Panc1 (cell line): ENCODE results near the gene ENPP3. TPM values are rescaled to one million over a fixed set of nuclear protein-coding genes. Genes with fewer than 3 reads are reported as not detected.

Experiments
- ATAC-seq: fragments of 200-7000 bp; cut with Tn5 transposase; 2 replicates; pipeline ENCODE4 v1.9.1; 2020; ENCODE audit warnings: mild to moderate bottlenecking, moderate library complexity
- BruUV-seq: library from RNA; stranded (reverse); fragments of 400-500 nt; replicated peaks from 2 replicates; lab custom pipeline; 2021; lab: Mats Ljungman, UMichigan
- CTCF ChIA-PET: fragments of 300-600 bp; sonication (Branson Sonifier 250); formaldehyde crosslinking; loops from one replicate; lab custom pipeline; 2022; ENCODE audit warnings: antibody characterized with exemption; lab: Charles Lee
- POLR2A ChIA-PET: fragments of 300-600 bp; sonication (Branson Sonifier 250); formaldehyde crosslinking; loops from one replicate; lab custom pipeline; 2022; ENCODE audit warnings: antibody characterized with exemption; lab: Charles Lee
- DNase-seq: peaks from one replicate; pipeline ENCODE4 v3.0.0-alpha.2; 2010; ENCODE audit warnings: low read depth, low spot score
- H3K27ac ChIP-seq: 2 replicates; pipeline ENCODE4 v1.5.1; 2011; ENCODE audit warnings: mild to moderate bottlenecking, low read length, inconsistent platforms
- H3K27me3 ChIP-seq: fragments of 200-500 bp; sonication (Bioruptor generic); 2 replicates; pipeline ENCODE4 v1.6.0; 2014; ENCODE audit warnings: low read length, inconsistent platforms; ENCODE audit not compliant: control insufficient read depth, insufficient read depth
- H3K36me3 ChIP-seq: fragments of 200-500 bp; sonication (Bioruptor generic); 2 replicates; pipeline ENCODE4 v1.5.1; 2014; ENCODE audit warnings: inconsistent platforms, mild to moderate bottlenecking, low read length, moderate library complexity; ENCODE audit not compliant: control insufficient read depth, insufficient read depth
- H3K4me1 ChIP-seq: 2 replicates; pipeline ENCODE4 v1.5.1; 2011; ENCODE audit warnings: inconsistent platforms, mild to moderate bottlenecking, low read length, moderate library complexity; ENCODE audit not compliant: control insufficient read depth, insufficient read depth
- H3K4me3 ChIP-seq, 2 experiments: 2 replicates each; pipeline ENCODE4 v1.5.1; 2011 to 2012; ENCODE audit warnings: low read depth in 2 of 2, low read length in 2 of 2, mild to moderate bottlenecking in 2 of 2, inconsistent platforms in 1 of 2, moderate library complexity in 1 of 2
- H3K9me3 ChIP-seq: fragments of 200-500 bp; sonication (Bioruptor generic); 2 replicates; pipeline ENCODE4 v1.5.1; 2014; ENCODE audit warnings: low read depth, mild to moderate bottlenecking, inconsistent platforms, low read length, moderate library complexity; ENCODE audit not compliant: control insufficient read depth, insufficient read depth
- CTCF ChIP-seq: fragments of 450-650 bp; IDR thresholded peaks from 2 replicates; pipeline ENCODE4 v1.5.1; 2017; ENCODE audit warnings: mild to moderate bottlenecking
- POLR2AphosphoS5 ChIP-seq: IDR thresholded peaks from 2 replicates; pipeline ENCODE4 v1.6.1; 2012; ENCODE audit warnings: mild to moderate bottlenecking, low read depth, low read length, moderate library complexity
- SIN3A ChIP-seq: IDR thresholded peaks from 2 replicates; pipeline ENCODE4 v1.6.1; 2012; ENCODE audit warnings: low read depth, mild to moderate bottlenecking, low read length, moderate library complexity, borderline replicate concordance; ENCODE audit not compliant: insufficient read depth
- TCF7L2 ChIP-seq: IDR thresholded peaks from 2 replicates; pipeline ENCODE4 v1.6.1; 2011; ENCODE audit warnings: mild to moderate bottlenecking, low read depth, low read length, inconsistent platforms
- in situ Hi-C: cut with HindIII; loops from 2 replicates; pipeline ENCODE4 v1.10.0; 2016; ENCODE audit warnings: low sequenced_read_pairs, low pct_unique_long_range_greater_than_20kb
- intact Hi-C: fragments of 100-400 bp; cut with micrococcal nuclease; formaldehyde crosslinking; loops from one replicate; pipeline ENCODE4 v1.10.0; 2022; ENCODE audit not compliant: unreplicated experiment
- total RNA-seq: library from RNA; stranded (reverse); gene quantifications from one replicate; pipeline ENCODE4 v1.2.1, GENCODE V29; 2021; ENCODE audit not compliant: unreplicated experiment
- TF ChIP-seq, protein P1 (sequence below), 2 experiments: IDR thresholded peaks; 2 replicates each; pipeline ENCODE4 v1.6.1; 2011 to 2012; ENCODE audit warnings: low read depth in 2 of 2, control low read depth in 1 of 2, low read length in 1 of 2, mild to moderate bottlenecking in 1 of 2, moderate library complexity in 1 of 2; ENCODE audit not compliant: insufficient read depth in 1 of 2

ENPP3 gene
- total RNA-seq, 1 experiment from 2014 or later = not detected

DNA sequence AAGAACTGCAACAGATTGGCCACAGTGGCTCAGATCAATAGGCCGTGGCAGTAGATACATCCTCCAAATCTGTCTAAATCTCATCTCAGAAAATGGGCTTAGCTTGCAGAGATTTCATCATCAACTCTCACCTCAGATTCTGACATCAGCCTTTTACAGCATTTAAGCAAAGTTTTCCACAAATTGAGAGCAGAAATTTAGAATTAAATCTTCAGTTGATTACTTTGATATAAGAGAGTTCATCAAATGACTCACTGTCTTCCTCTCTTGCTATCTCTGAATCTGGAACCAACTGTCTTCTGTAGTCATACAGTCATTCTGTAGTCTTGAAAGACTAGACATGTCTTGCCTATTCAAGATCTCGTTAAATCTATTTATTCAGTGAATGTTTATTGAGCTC, 118.9 kb downstream of the ENPP3 start:
- intact Hi-C loops = no loop called here
- Histone ChIP-seq H3K27me3 (no peaks in the 10 kb centered on the region), H3K4me3 (no peak overlapping the region), H3K27ac (no peak overlapping the region), H3K36me3 (no peaks in the 10 kb centered on the region), H3K9me3 (no peaks in the 10 kb centered on the region), H3K4me1 (no peaks in the 10 kb centered on the region; the same call in 1 of the 2 replicates)
- ChIA-PET POLR2A (no interaction called here), CTCF (no interaction called here)
- ATAC-seq (no peak), DNase-seq (no peak)
- in situ Hi-C loops = no loop called here
- no TSS peak for BruUV-seq
- TF ChIP-seq, protein P1, sequence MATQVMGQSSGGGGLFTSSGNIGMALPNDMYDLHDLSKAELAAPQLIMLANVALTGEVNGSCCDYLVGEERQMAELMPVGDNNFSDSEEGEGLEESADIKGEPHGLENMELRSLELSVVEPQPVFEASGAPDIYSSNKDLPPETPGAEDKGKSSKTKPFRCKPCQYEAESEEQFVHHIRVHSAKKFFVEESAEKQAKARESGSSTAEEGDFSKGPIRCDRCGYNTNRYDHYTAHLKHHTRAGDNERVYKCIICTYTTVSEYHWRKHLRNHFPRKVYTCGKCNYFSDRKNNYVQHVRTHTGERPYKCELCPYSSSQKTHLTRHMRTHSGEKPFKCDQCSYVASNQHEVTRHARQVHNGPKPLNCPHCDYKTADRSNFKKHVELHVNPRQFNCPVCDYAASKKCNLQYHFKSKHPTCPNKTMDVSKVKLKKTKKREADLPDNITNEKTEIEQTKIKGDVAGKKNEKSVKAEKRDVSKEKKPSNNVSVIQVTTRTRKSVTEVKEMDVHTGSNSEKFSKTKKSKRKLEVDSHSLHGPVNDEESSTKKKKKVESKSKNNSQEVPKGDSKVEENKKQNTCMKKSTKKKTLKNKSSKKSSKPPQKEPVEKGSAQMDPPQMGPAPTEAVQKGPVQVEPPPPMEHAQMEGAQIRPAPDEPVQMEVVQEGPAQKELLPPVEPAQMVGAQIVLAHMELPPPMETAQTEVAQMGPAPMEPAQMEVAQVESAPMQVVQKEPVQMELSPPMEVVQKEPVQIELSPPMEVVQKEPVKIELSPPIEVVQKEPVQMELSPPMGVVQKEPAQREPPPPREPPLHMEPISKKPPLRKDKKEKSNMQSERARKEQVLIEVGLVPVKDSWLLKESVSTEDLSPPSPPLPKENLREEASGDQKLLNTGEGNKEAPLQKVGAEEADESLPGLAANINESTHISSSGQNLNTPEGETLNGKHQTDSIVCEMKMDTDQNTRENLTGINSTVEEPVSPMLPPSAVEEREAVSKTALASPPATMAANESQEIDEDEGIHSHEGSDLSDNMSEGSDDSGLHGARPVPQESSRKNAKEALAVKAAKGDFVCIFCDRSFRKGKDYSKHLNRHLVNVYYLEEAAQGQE (IDR thresholded peaks at IDR 0.05; ENCODE audit: insufficient read depth in 1 of 2, low read depth in 2 of 2, low read length in 1 of 2) = no peak
- TF ChIP-seq CTCF (no peak), TCF7L2 (no peak), SIN3A (no peak), POLR2AphosphoS5 (no peak)

GRCh38 chr6:131758920-131759319, 121.8 kb downstream of the ENPP3 start:
- H3K4me3 ChIP-seq = no peak overlapping the region
- BruUV-seq = no TSS peak
- no peaks in the 10 kb centered on the region for H3K4me1 ChIP-seq
- CTCF ChIA-PET = no interaction called here
- intact Hi-C loops (no loop called here), in situ Hi-C loops (no loop called here)
- ATAC-seq (no peak), DNase-seq (no peak)
- no peaks in the 10 kb centered on the region for H3K9me3 ChIP-seq
- TF ChIP-seq POLR2AphosphoS5 (no peak), TCF7L2 (no peak), CTCF (no peak), SIN3A (no peak)
- TF ChIP-seq, protein P1 (IDR thresholded peaks at IDR 0.05; ENCODE audit: insufficient read depth in 1 of 2, low read depth in 2 of 2, low read length in 1 of 2) = no peak
- no peak overlapping the region for H3K27ac ChIP-seq
- no peaks in the 10 kb centered on the region for H3K36me3 ChIP-seq
- POLR2A ChIA-PET = no interaction called here
- no peaks in the 10 kb centered on the region for H3K27me3 ChIP-seq
